Subcutaneous abdominal adipose tissue (tissue), 5 donors: Measurements from ENCODE around the gene PRELID1.
"Not testable (repeated sequence)": the region's sequence is repeated elsewhere in the genome, so short reads cannot be mapped to it uniquely, and the experiment has no call there.

Experiments used
- H3K27ac ChIP-seq: one replicate; pipeline ENCODE4 v1.7.0; 2013; ENCODE audit warnings: low read depth, mild to moderate bottlenecking, inconsistent platforms, low read length, moderate library complexity
- H3K27me3 ChIP-seq, 5 donors: one replicate each; pipeline ENCODE4 v1.7.0; 2013; ENCODE audit warnings: low read length in 5 of 5, inconsistent platforms in 1 of 5; ENCODE audit not compliant: control insufficient read depth in 5 of 5, insufficient read depth in 4 of 5
- H3K36me3 ChIP-seq, 5 donors: one replicate each; pipeline ENCODE4 v1.7.0; 2013; ENCODE audit warnings: low read length in 5 of 5; ENCODE audit not compliant: control insufficient read depth in 5 of 5, insufficient read depth in 5 of 5
- H3K4me1 ChIP-seq, 5 donors: one replicate each; pipeline ENCODE4 v1.7.0; 2013; ENCODE audit warnings: low read length in 5 of 5, mild to moderate bottlenecking in 3 of 5, moderate library complexity in 1 of 5; ENCODE audit not compliant: control insufficient read depth in 5 of 5, insufficient read depth in 5 of 5
- H3K4me3 ChIP-seq, 5 donors: one replicate each; pipeline ENCODE4 v1.7.0; 2013; ENCODE audit warnings: low read length in 5 of 5, low read depth in 1 of 5
- H3K9ac ChIP-seq, 5 donors: one replicate each; pipeline ENCODE4 v1.7.0; 2013; ENCODE audit warnings: low read length in 5 of 5, mild to moderate bottlenecking in 4 of 5, moderate library complexity in 3 of 5
- H3K9me3 ChIP-seq, 5 donors: one replicate each; pipeline ENCODE4 v1.7.0; 2013; ENCODE audit warnings: low read length in 5 of 5; ENCODE audit not compliant: control insufficient read depth in 5 of 5
- donor health status: healthy.
- donor health status: healthy.
- donor health status: healthy.
- donor health status: healthy.
- donor health status: healthy.

The PRELID1 gene

DNA sequence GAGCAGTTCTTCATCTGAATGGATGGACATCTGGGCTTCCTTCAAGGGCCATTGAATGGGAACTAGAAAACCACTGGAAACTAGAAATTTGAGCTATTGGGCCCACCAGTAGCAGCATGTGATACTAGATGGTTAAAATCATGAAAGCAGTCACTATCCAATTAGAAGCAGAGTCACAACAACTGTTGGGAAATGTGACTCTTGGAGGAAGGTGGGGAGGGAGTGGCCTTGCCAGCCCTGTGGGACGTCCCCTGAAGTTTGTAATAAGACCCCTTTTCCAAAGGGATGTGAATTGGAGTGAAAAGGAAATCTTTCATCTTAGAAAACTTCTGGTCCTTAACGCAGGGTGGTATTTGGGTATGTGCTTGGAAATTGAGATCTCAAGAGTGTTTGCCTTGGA lies 5.7 kb upstream of the PRELID1 start:
- H3K4me3 ChIP-seq, result no peak overlapping the region
- no peak overlapping the region for H3K27ac ChIP-seq
- no peaks in the 10 kb centered on the region for H3K27me3 ChIP-seq
- peaks cover 19 to 63% (median 56%) of the 10 kb centered on the region in 5 donors for H3K4me1 ChIP-seq
- H3K36me3 ChIP-seq, result peaks cover 5 to 53% (median 39%) of the 10 kb centered on the region in 5 donors
- H3K9me3 ChIP-seq, result no peaks in the 10 kb centered on the region
- no peak overlapping the region for H3K9ac ChIP-seq

DNA sequence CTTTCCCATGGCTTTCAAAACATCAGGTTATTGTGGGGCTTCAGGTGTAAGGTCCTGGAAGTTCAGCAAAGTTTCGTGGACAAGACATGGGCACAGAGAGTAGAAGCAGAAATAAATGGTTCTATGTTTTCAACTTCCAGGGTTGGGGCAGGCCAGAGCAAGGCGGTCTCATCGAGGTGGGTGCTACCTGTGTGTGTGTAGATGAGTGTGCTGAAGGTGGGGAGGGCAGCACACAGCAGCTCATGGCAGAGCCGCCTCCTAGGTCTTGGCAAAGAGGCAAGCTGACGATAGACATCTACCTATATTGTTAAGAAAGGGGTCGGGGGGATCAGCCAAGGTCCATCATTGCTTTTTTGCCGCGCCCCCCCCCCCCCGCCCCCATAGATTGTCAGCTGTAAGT lies 3.9 kb upstream of the PRELID1 start:
- no peak overlapping the region for H3K4me3 ChIP-seq
- H3K27ac ChIP-seq, result peak overlapping the region; percentile 90
- H3K9me3 ChIP-seq, result no peaks in the 10 kb centered on the region
- peak overlapping the region in 1 of 5 donors; percentile 49 for H3K9ac ChIP-seq
- no peaks in the 10 kb centered on the region for H3K27me3 ChIP-seq
- H3K4me1 ChIP-seq, result peaks cover 21 to 76% (median 70%) of the 10 kb centered on the region in 5 donors
- peaks cover 5 to 35% (median 23%) of the 10 kb centered on the region in 5 donors for H3K36me3 ChIP-seq

DNA sequence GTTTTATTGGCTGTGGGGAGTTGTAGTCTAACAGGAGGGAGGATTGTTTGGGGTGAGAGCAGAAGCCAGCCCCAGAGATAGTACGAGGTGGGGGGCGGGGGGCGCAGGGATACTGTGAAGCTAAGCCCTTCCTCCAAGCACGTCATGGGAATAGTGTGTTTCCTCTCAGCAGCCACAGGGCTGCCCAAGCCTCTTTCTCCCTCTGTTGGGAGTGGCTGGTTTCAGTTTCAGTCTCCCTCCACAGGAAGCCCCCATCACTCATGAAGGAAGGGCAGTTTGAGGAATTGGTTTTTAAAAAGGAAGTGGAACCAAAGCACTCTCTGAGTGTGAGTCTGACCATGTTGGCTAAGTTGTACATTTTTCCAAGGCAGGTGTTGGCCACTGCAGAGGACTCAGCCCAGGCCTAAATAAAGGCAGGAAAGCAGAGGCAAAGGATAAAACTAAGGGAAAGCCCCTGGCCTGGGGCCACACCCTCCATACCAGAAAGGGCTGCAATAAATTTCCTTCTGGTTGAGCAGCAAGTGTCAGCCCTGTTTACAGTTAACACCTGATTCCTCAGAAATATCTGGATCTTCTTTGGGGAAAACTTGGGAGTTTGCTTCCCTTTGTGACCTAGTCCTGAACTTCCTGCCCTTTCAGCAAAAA lies 3.2 kb upstream of the PRELID1 start:
- Histone ChIP-seq H3K9me3 (no peaks in the 10 kb centered on the region), H3K4me1 (peaks cover 21 to 83% (median 74%) of the 10 kb centered on the region in 5 donors), H3K27ac (peak overlapping the region; percentile 90), H3K9ac (peak overlapping the region in 1 of 5 donors; percentile 24), H3K27me3 (no peaks in the 10 kb centered on the region), H3K4me3 (no peak overlapping the region), H3K36me3 (peaks cover 3 to 29% (median 17%) of the 10 kb centered on the region in 5 donors)

DNA sequence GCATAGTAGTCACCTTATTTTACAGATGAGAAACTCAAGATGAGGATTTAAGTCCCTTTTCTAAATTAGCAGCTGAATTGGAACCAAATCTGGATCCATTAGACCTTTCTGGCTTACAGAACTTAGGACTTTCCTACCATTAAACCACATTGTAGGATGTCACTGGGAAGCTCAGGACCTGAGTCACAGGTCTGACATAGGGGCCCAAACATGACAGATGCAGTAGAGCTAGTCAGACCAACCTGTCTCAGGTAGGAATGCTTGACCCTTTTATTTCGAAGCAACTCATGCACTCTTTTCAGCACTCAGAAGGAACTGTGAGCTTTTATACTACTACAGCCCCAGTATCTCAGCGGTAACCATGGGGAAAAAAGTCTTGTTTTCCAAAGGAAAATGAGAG lies 2.6 kb upstream of the PRELID1 start:
- Histone ChIP-seq H3K27me3 (no peaks in the 10 kb centered on the region), H3K9me3 (no peaks in the 10 kb centered on the region), H3K36me3 (peaks cover 0 to 29% (median 17%) of the 10 kb centered on the region in 5 donors), H3K4me3 (no peak overlapping the region), H3K9ac (peak overlapping the region in 1 of 5 donors; percentile 24), H3K27ac (peak overlapping the region; percentile 90), H3K4me1 (peaks cover 21 to 83% (median 73%) of the 10 kb centered on the region in 5 donors)

DNA sequence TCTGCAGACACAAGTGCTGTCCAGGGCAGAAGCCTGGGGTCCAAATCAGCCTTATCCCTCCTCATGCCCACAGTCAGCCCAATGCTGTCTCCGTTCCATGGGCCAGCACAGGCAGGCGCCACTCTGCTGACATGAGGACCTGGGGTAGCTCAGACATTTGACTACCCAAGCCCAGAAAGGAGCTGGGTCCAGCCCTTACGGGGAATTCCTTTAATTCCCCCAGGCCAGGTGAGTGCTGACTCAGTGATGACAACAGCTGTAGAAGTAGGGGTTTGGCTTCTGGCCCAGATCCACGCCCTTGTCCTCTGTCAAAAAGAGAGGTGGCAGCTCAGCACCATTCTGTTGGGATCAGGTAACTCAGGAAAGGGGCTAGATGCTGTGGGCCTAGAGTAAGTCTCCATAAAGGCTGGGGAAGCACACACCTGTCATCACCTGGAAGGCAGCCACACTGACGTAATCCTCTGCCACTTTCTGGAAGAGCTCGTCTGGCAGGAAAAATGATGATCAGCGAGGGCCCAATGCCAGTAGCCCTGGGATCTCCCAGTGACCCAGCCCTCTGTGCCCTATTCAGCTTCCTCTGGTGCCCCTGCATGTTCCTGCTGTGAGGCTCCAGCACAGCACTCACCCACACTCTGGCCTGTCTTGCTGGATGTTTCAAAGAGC lies 2.0 kb upstream of the PRELID1 start:
- no peak overlapping the region for H3K4me3 ChIP-seq
- no peaks in the 10 kb centered on the region for H3K9me3 ChIP-seq
- no peaks in the 10 kb centered on the region for H3K27me3 ChIP-seq
- peak overlapping the region in 2 of 5 donors; percentile 90 to 91 for H3K9ac ChIP-seq
- H3K4me1 ChIP-seq, result peaks cover 17 to 83% (median 66%) of the 10 kb centered on the region in 5 donors
- peaks cover 0 to 29% (median 20%) of the 10 kb centered on the region in 5 donors for H3K36me3 ChIP-seq
- H3K27ac ChIP-seq, result peak overlapping the region; percentile 90

DNA sequence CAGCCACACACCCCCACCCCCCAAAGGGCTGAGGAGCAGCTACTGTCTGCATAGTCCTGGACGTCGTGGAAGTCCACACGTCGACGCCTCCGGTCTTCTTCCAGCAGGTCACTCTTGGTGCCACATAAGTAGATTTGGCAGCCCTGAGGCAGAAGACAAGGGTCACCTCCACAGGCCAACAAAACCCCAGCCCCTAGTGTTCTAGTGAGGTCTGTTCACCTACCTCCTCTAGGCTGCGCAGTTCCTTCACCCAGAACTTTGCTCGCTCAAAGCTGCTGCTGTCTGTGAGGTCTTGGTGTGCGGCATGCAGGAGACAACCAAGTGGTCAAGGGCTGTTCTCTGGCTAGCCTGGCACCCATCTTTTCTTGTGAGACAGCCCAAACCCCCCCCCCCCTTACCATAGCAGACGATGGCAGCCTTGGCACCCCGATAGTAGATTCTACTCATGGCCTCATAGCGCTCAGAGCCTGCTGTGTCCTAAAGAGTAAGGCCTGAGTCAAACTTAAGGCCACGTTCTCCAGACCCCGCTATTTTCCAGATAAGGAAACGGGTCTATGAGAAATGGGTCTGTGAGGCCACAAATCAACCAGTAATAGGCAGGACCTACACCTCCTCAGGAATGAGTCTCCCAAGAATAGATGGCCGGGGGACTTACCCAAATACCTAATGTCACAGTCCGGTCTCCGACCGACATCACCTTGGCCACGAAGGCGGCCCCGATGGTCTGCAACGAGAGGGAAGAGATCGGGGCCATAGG lies 1.1 kb upstream of the PRELID1 start:
- Histone ChIP-seq H3K36me3 (peaks cover 0 to 32% (median 27%) of the 10 kb centered on the region in 5 donors), H3K27ac (peak overlapping the region; percentile 90), H3K27me3 (no peaks in the 10 kb centered on the region), H3K9ac (peak overlapping the region in 4 of 5 donors; percentile 63 to 95 (median 90)), H3K4me3 (peak overlapping the region; percentile 67 to 89 (median 81)), H3K9me3 (no peaks in the 10 kb centered on the region), H3K4me1 (peaks cover 17 to 86% (median 69%) of the 10 kb centered on the region in 5 donors)

DNA sequence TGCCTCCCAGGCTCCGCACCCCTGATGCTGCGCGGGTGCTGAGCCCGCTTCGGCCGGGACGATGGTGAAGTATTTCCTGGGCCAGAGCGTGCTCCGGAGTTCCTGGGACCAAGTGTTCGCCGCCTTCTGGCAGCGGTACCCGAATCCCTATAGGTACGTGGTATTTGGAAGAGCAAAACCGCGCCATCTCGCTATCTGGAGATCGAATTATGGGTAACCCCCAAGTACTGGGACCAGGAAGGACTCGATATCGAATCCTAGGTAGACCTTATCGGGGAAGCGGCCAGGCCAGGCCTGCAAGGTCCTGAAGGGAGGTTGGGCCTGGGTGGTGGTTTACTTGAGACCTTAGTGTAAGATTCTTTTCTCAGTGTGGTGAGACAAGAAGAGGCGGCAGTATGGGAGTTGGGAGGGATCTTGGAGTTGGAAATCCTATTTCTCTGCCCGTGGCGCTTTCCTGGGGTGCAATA lies 359 bp downstream of the PRELID1 start:
- Histone ChIP-seq H3K36me3 (peaks cover 0 to 32% (median 28%) of the 10 kb centered on the region in 5 donors), H3K9ac (peak overlapping the region; percentile 84 to 95 (median 88)), H3K9me3 (no peaks in the 10 kb centered on the region), H3K27ac (peak overlapping the region; percentile 90), H3K4me3 (peak overlapping the region; percentile 67 to 99 (median 89)), H3K27me3 (no peaks in the 10 kb centered on the region), H3K4me1 (peaks cover 12 to 83% (median 60%) of the 10 kb centered on the region in 5 donors)

DNA sequence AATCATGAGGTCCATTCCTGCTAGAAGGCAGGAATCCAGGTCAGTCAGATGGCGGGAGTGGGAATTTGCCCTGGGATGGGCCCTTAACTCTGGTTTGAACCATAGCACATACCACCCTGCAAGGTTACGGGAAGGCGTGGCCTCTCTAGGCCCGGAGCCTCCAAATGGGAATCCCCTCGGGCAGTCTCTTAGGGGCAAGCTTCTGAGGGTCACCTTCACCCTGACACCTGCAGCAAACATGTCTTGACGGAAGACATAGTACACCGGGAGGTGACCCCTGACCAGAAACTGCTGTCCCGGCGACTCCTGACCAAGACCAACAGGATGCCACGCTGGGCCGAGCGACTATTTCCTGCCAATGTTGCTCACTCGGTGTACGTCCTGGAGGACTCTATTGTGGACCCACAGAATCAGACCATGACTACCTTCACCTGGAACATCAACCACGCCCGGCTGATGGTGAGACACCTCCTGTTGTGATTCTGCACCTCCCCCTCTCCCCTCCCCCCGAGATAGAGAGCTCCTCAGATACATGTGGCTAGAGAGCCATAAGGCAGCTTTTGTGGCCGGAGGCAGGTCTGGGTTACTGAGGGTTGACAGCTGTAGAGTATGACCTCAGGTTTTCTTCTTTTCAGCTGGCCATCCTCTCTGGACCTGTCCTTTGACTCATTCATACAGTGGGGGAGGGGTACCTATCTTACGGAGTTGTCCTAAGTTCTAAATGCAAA lies 957 bp downstream of the PRELID1 start:
- Histone ChIP-seq H3K4me3 (peak overlapping the region; percentile 67 to 99 (median 89)), H3K27ac (peak overlapping the region; percentile 90), H3K9ac (peak overlapping the region; percentile 84 to 95 (median 88)), H3K9me3 (no peaks in the 10 kb centered on the region), H3K4me1 (peaks cover 12 to 81% (median 60%) of the 10 kb centered on the region in 5 donors), H3K36me3 (peaks cover 0 to 31% (median 29%) of the 10 kb centered on the region in 5 donors), H3K27me3 (no peaks in the 10 kb centered on the region)

DNA sequence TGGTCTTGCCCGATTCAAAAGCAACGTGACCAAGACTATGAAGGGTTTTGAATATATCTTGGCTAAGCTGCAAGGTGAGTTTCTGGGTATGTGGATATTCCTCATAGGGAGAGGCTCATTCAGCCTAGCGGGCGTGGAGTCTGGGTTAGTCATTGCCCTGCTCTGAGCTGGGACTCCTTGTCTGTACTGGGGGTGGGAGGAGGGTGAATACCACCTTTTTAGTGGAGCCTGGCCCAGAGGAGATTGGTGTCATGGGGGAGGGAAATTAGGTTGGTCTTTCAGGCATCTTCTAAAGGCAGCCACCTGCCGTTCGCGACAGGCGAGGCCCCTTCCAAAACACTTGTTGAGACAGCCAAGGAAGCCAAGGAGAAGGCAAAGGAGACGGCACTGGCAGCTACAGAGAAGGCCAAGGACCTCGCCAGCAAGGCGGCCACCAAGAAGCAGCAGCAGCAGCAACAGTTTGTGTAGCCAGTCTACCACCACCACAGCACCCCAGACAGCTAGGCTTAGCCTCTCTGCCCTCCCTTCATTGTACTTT lies 2.6 kb downstream of the PRELID1 start:
- H3K9me3 ChIP-seq, H3K27ac ChIP-seq, H3K27me3 ChIP-seq, H3K4me3 ChIP-seq, H3K9ac ChIP-seq: not testable (repeated sequence)
- Histone ChIP-seq H3K36me3 (peaks cover 0 to 30% (median 24%) of the 10 kb centered on the region in 5 donors), H3K4me1 (peaks cover 8 to 82% (median 61%) of the 10 kb centered on the region in 5 donors)
